GM12892 (cell line): ENCODE measurements around the gene PLPPR4.

Experiments
- POLR2AphosphoS5 ChIP-seq: IDR thresholded peaks from 2 replicates; pipeline ENCODE4 v1.6.1; 2011; ENCODE audit warnings: low read depth, low read length, control low read depth
- TAF1 ChIP-seq: IDR thresholded peaks from 2 replicates; pipeline ENCODE4 v1.6.1; 2011; ENCODE audit warnings: low read depth, mild to moderate bottlenecking, control low read depth, low read length, borderline replicate concordance

- no peak for TF ChIP-seq TAF1
- no peak for TF ChIP-seq POLR2AphosphoS5
Measured at GRCh38 chr1:99352821-99353220, 88.5 kb downstream of the PLPPR4 start.
